ENCODE results near the gene CROCC. TPM values are rescaled to one million over a fixed set of nuclear protein-coding genes. Genes with fewer than 3 reads are reported as not detected.

Gene CROCC
- total and polyA plus RNA-seq, 4 donors = 2.9 to 8.3 (median 5.1) TPM

- Histone ChIP-seq H3K9ac (ENCODE audit: low read depth in 1 of 2, low read length in 2 of 2) (no peak overlapping the region), H3K9me3 (ENCODE audit: control insufficient read depth in 4 of 4, low read length in 3 of 4) (no peaks in the 10 kb centered on the region), H3K4me3 (ENCODE audit: low read depth in 1 of 3, low read length in 3 of 3) (no peak overlapping the region), H3K4me1 (ENCODE audit: control insufficient read depth in 4 of 4, insufficient read depth in 4 of 4, low read length in 3 of 4) (no peaks in the 10 kb centered on the region), H3K27ac (ENCODE audit: low read depth in 1 of 2, low read length in 2 of 2) (no peak overlapping the region), H3K27me3 (ENCODE audit: control insufficient read depth in 4 of 4, insufficient read depth in 4 of 4, low read length in 3 of 4) (no peaks in the 10 kb centered on the region), H3K36me3 (ENCODE audit: control insufficient read depth in 4 of 4, insufficient read depth in 3 of 4, low read depth in 1 of 4, low read length in 3 of 4) (peaks cover 0 to 3% (median 2%) of the 10 kb centered on the region in 4 donors)
- 97% methylated on average over 3 of the region's 3 CpGs for WGBS
- TF ChIP-seq HNF4A (conservative IDR thresholded peaks at IDR 0.05) = no peak
- no peak for TF ChIP-seq GABPA (IDR thresholded peaks at IDR 0.05 in 1 of 2, conservative IDR thresholded peaks at IDR 0.05 in 1 of 2)
- no peak for TF ChIP-seq CTCF (IDR thresholded peaks at IDR 0.05; ENCODE audit: low read depth, low read length, missing input control)
- TF ChIP-seq YY1 (IDR thresholded peaks at IDR 0.05) = no peak
- TF ChIP-seq NR2F2 (IDR thresholded peaks at IDR 0.05) = no peak
- TF ChIP-seq JUND (IDR thresholded peaks at IDR 0.05) = no peak
- no peak for TF ChIP-seq EGR1 (IDR thresholded peaks at IDR 0.05; ENCODE audit: low read depth in 2 of 2)
- TF ChIP-seq FOXA2 (IDR thresholded peaks at IDR 0.05) = no peak
- no peak for TF ChIP-seq FOXA1 (IDR thresholded peaks at IDR 0.05)
- TF ChIP-seq SP1 (IDR thresholded peaks at IDR 0.05) = no peak
- TF ChIP-seq HNF4G (IDR thresholded peaks at IDR 0.05) = no peak
- TF ChIP-seq TAF1 (conservative IDR thresholded peaks at IDR 0.05) = no peak
- TF ChIP-seq MAX (IDR thresholded peaks at IDR 0.05) = no peak
- no peak for TF ChIP-seq ATF3 (IDR thresholded peaks at IDR 0.05)
- DNase-seq (ENCODE audit: low spot score) = no peak
Observed at GRCh38 chr1:16968372-16968771, 46.6 kb downstream of the CROCC start.

- DNase-seq (ENCODE audit: low spot score) = no peak
- no peak overlapping the region for H3K27ac ChIP-seq (ENCODE audit: low read depth in 1 of 2, low read length in 2 of 2)
- no peak overlapping the region for H3K4me3 ChIP-seq (ENCODE audit: low read depth in 1 of 3, low read length in 3 of 3)
- no peaks in the 10 kb centered on the region for H3K4me1 ChIP-seq (ENCODE audit: control insufficient read depth in 4 of 4, insufficient read depth in 4 of 4, low read length in 3 of 4)
- no peak overlapping the region for H3K9ac ChIP-seq (ENCODE audit: low read depth in 1 of 2, low read length in 2 of 2)
- WGBS = 94% methylated on average over 14 of the region's 14 CpGs
- no peaks in the 10 kb centered on the region for H3K9me3 ChIP-seq (ENCODE audit: control insufficient read depth in 4 of 4, low read length in 3 of 4)
- TF ChIP-seq RAD21 (IDR thresholded peaks at IDR 0.05) = no peak
- TF ChIP-seq FOXA1 (IDR thresholded peaks at IDR 0.05) = no peak
- no peak for TF ChIP-seq RXRA (IDR thresholded peaks at IDR 0.05)
- TF ChIP-seq HNF4G (IDR thresholded peaks at IDR 0.05) = no peak
- no peak for TF ChIP-seq ZBTB33 (IDR thresholded peaks at IDR 0.05)
- no peak for TF ChIP-seq ATF3 (IDR thresholded peaks at IDR 0.05)
- TF ChIP-seq TAF1 (conservative IDR thresholded peaks at IDR 0.05) = no peak
- no peak for TF ChIP-seq YY1 (IDR thresholded peaks at IDR 0.05)
- no peak for TF ChIP-seq GABPA (IDR thresholded peaks at IDR 0.05 in 1 of 2, conservative IDR thresholded peaks at IDR 0.05 in 1 of 2)
- TF ChIP-seq JUND (IDR thresholded peaks at IDR 0.05) = no peak
- TF ChIP-seq FOXA2 (IDR thresholded peaks at IDR 0.05) = no peak
- H3K36me3 ChIP-seq (ENCODE audit: control insufficient read depth in 4 of 4, insufficient read depth in 3 of 4, low read depth in 1 of 4, low read length in 3 of 4) = peaks cover 0 to 3% (median 2%) of the 10 kb centered on the region in 4 donors
- no peaks in the 10 kb centered on the region for H3K27me3 ChIP-seq (ENCODE audit: control insufficient read depth in 4 of 4, insufficient read depth in 4 of 4, low read length in 3 of 4)
Observed at GRCh38 chr1:16969057-16969611, 47.4 kb downstream of the CROCC start.
